HL-60/S4 treated with retinoic acid at 250 ng/mL for 4 days and 3 days (cell line): ENCODE data around the gene UVRAG.

Experiments used
- in situ Hi-C: fragments of 300-500 bp; cut with MboI; formaldehyde crosslinking; loops from 2 replicates; pipeline ENCODE4 v1.7.0; 2022; ENCODE audit warnings: low sequenced_read_pairs

Gene UVRAG

GRCh38 chr11:76086743-76087635 lies 272.0 kb downstream of the UVRAG start:
- in situ Hi-C loops, result no loop called here

- in situ Hi-C loops, result no loop called here
Observed at GRCh38 chr11:76087749-76088148, 272.7 kb downstream of the UVRAG start.

GRCh38 chr11:76088511-76088910 lies 273.5 kb downstream of the UVRAG start:
- in situ Hi-C loops, result no loop called here

- in situ Hi-C loops, result no loop called here
Observed at GRCh38 chr11:76090174-76090573, 275.2 kb downstream of the UVRAG start.

- in situ Hi-C loops, result no loop called here
Observed at GRCh38 chr11:76090821-76091220, 275.8 kb downstream of the UVRAG start.

GRCh38 chr11:76094740-76095139 lies 279.7 kb downstream of the UVRAG start:
- in situ Hi-C loops, result no loop called here

GRCh38 chr11:76095891-76096290 lies 280.9 kb downstream of the UVRAG start:
- in situ Hi-C loops, result no loop called here

- in situ Hi-C loops, result no loop called here
Observed at GRCh38 chr11:76096552-76096951, 281.5 kb downstream of the UVRAG start.

- in situ Hi-C loops, result no loop called here
Observed at GRCh38 chr11:76102802-76103201, 287.8 kb downstream of the UVRAG start.

GRCh38 chr11:76103460-76103859 lies 288.4 kb downstream of the UVRAG start:
- in situ Hi-C loops, result no loop called here

- in situ Hi-C loops, result no loop called here
Observed at GRCh38 chr11:76104285-76104684, 289.3 kb downstream of the UVRAG start.

GRCh38 chr11:76105637-76106036 lies 290.6 kb downstream of the UVRAG start:
- in situ Hi-C loops, result no loop called here

- in situ Hi-C loops, result no loop called here
Observed at GRCh38 chr11:76107971-76108370, 293.0 kb downstream of the UVRAG start.

- in situ Hi-C loops, result no loop called here
Observed at GRCh38 chr11:76114238-76114637, 299.2 kb downstream of the UVRAG start.

GRCh38 chr11:76115555-76115954 lies 300.5 kb downstream of the UVRAG start:
- in situ Hi-C loops, result no loop called here

- in situ Hi-C loops, result no loop called here
Observed at GRCh38 chr11:76119032-76119431, 304.0 kb downstream of the UVRAG start.

- in situ Hi-C loops, result no loop called here
Observed at GRCh38 chr11:76119779-76120178, 304.8 kb downstream of the UVRAG start.

- in situ Hi-C loops, result no loop called here
Observed at GRCh38 chr11:76120513-76121101, 305.6 kb downstream of the UVRAG start.

GRCh38 chr11:76123248-76123647 lies 308.2 kb downstream of the UVRAG start:
- in situ Hi-C loops, result no loop called here

- in situ Hi-C loops, result no loop called here
Observed at GRCh38 chr11:76124905-76125770, 310.1 kb downstream of the UVRAG start.

GRCh38 chr11:76129729-76130128 lies 314.7 kb downstream of the UVRAG start:
- in situ Hi-C loops, result no loop called here
